Psoas muscle (tissue), 8 donors: Measurements from ENCODE around the gene PRKCA. TPM values are rescaled to one million over a fixed set of nuclear protein-coding genes. Genes with fewer than 3 reads are reported as not detected.

Experiments
- ATAC-seq, 4 donors: fragments of 200-7000 bp; cut with Tn5 transposase; one replicate each; pipeline ENCODE4 v1.9.1; 2020; ENCODE audit warnings: moderate library complexity in 3 of 4, mild to moderate bottlenecking in 2 of 4
- DNase-seq, 2 donors: peaks; one replicate each; pipeline ENCODE4 v3.0.0-alpha.2; 2020
- H3K27ac ChIP-seq: fragments of 200-600 bp; one replicate; pipeline ENCODE4 v1.8.0; 2022
- H3K27me3 ChIP-seq, 3 donors: fragments of 200-600 bp in 1 of 3; one replicate each; pipeline versions ENCODE4 v1.6.1 to v1.8.0; 2013 to 2022; ENCODE audit warnings: low read length in 2 of 3, mild to moderate bottlenecking in 2 of 3, moderate library complexity in 1 of 3; ENCODE audit not compliant: insufficient read depth in 3 of 3
- H3K36me3 ChIP-seq, 2 donors: fragments of 200-600 bp in 1 of 2; one replicate each; pipeline versions ENCODE4 v1.6.1 to v1.8.0; 2013 to 2022; ENCODE audit warnings: low read depth in 1 of 2, mild to moderate bottlenecking in 1 of 2, moderate library complexity in 1 of 2; ENCODE audit not compliant: insufficient read depth in 1 of 2
- H3K4me1 ChIP-seq: fragments of 200-600 bp; one replicate; pipeline ENCODE4 v1.8.0; 2022
- H3K4me3 ChIP-seq: fragments of 200-600 bp; one replicate; pipeline ENCODE4 v1.8.0; 2022; ENCODE audit warnings: mild to moderate bottlenecking
- H3K9me3 ChIP-seq: fragments of 200-600 bp; one replicate; pipeline ENCODE4 v1.8.0; 2022
- CTCF ChIP-seq: fragments of 200-600 bp; IDR thresholded peaks from one replicate; pipeline ENCODE4 v1.8.0; 2022; ENCODE audit warnings: antibody characterized with exemption
- WGBS, 3 donors: extraction: QIAGEN DNeasy Blood & Tissue Kit; methylation state at CpG; one replicate each; pipeline versions ENCODE4 v1.1.6 to v1.1.7; 2013; 5-methylcytosine and 5-hydroxymethylcytosine counted together
- intact Hi-C, 2 donors: fragments of 100-400 bp; cut with DNase I; formaldehyde crosslinking; loops; one replicate each; pipeline versions ENCODE4 v1.11.0 to v1.14.2; 2022
- polyA plus RNA-seq, 3 donors: library from polyadenylated mRNA; stranded (reverse); fragments of 200-250 nt; gene quantifications; one replicate each; pipeline ENCODE4 v1.2.3, GENCODE V29; 2013
- total RNA-seq, 4 donors: library from RNA; stranded (reverse); fragmentation: NEBNext Ultra II Directional in 2 of 4; extraction: Animal tissue kit (Norgen Biotek cat#: 25700) in 2 of 4; gene quantifications; one replicate each; pipeline versions ENCODE4 v1.2.1 to v1.2.4, GENCODE V29; 2021 to 2023
- donor health status: healthy with polysubstance abuse.
- donor health status: DM: no; HTN: no; CAD: no; lungs with moderate emphysema.
- donor health status: Bipolar disorder and iron deficiency.
- donor health status: healthy.
- donor health status: DM: yes; HTN: yes; CAD: no.
- donor health status: DM: no; HTN: no; CAD: no.
- donor health status: DM: no; HTN: no; CAD: no.
- donor health status: DM: yes; HTN: yes; CAD: no.

The PRKCA gene
- total and polyA plus RNA-seq, 7 donors, result 0.35 to 15.5 (median 8.2) TPM

GRCh38 chr17:66260688-66261087, 41.7 kb upstream of the PRKCA start:
- WGBS, 3 donors, result 92 to 96% (median 92%) methylated on average over 1 of the region's 1 CpG
- no peak overlapping the region for H3K4me3 ChIP-seq
- H3K27me3 ChIP-seq, result no peaks in the 10 kb centered on the region
- no peak for ATAC-seq
- intact Hi-C loops, result no loop called here
- no peak for TF ChIP-seq CTCF
- no peak for DNase-seq
- H3K4me1 ChIP-seq, result no peaks in the 10 kb centered on the region
- H3K9me3 ChIP-seq, result no peaks in the 10 kb centered on the region
- no peaks in the 10 kb centered on the region for H3K36me3 ChIP-seq
- H3K27ac ChIP-seq, result no peak overlapping the region

GRCh38 chr17:66262767-66263166, 39.6 kb upstream of the PRKCA start:
- H3K27me3 ChIP-seq, result no peaks in the 10 kb centered on the region
- WGBS, 3 donors, result 24 to 32% (median 29%) methylated on average over 2 of the region's 2 CpGs

GRCh38 chr17:66264696-66265095, 37.7 kb upstream of the PRKCA start:
- no peaks in the 10 kb centered on the region for H3K36me3 ChIP-seq
- H3K27me3 ChIP-seq, result no peaks in the 10 kb centered on the region
- H3K27ac ChIP-seq, result no peak overlapping the region
- H3K4me1 ChIP-seq, result no peaks in the 10 kb centered on the region
- no peaks in the 10 kb centered on the region for H3K9me3 ChIP-seq
- TF ChIP-seq CTCF, result no peak
- intact Hi-C loops, result no loop called here
- H3K4me3 ChIP-seq, result no peak overlapping the region
- 90 to 95% (median 93%) methylated on average over 5 of the region's 5 CpGs for WGBS, 3 donors
- ATAC-seq (no peak), DNase-seq (no peak)

More at GRCh38 chr17:66262767-66263166, 39.6 kb upstream of the PRKCA start:
- intact Hi-C loops, result no loop called here
- no peak overlapping the region for H3K27ac ChIP-seq
- H3K4me1 ChIP-seq, result no peaks in the 10 kb centered on the region
- no peak for TF ChIP-seq CTCF
- ATAC-seq (no peak), DNase-seq (no peak)
- H3K9me3 ChIP-seq, result no peaks in the 10 kb centered on the region
- no peak overlapping the region for H3K4me3 ChIP-seq
- H3K36me3 ChIP-seq, result no peaks in the 10 kb centered on the region

GRCh38 chr17:66268247-66268927, 34.0 kb upstream of the PRKCA start:
- intact Hi-C loops, result no loop called here

More at GRCh38 chr17:66268247-66268927, 34.0 kb upstream of the PRKCA start:
- Histone ChIP-seq H3K4me3 (no peak overlapping the region), H3K9me3 (no peaks in the 10 kb centered on the region), H3K36me3 (no peaks in the 10 kb centered on the region), H3K4me1 (no peaks in the 10 kb centered on the region), H3K27ac (no peak overlapping the region), H3K27me3 (no peaks in the 10 kb centered on the region)
- no peak for DNase-seq
- 60 to 67% (median 63%) methylated on average over 8 of the region's 8 CpGs for WGBS, 3 donors
- no peak for ATAC-seq
- TF ChIP-seq CTCF, result no peak
